ENCODE results near the gene ZDHHC1. TPM values are rescaled to one million over a fixed set of nuclear protein-coding genes. Genes with fewer than 3 reads are reported as not detected.
A peak's percentile ranks its signal among the peaks of the same experiment; 100 is the strongest.
"Not testable (repeated sequence)": the region's sequence is repeated elsewhere in the genome, so short reads cannot be mapped to it uniquely, and the experiment has no call there.

Gene ZDHHC1
- total RNA-seq, 1 donor from 2014 or later = 82.7 TPM

DNA sequence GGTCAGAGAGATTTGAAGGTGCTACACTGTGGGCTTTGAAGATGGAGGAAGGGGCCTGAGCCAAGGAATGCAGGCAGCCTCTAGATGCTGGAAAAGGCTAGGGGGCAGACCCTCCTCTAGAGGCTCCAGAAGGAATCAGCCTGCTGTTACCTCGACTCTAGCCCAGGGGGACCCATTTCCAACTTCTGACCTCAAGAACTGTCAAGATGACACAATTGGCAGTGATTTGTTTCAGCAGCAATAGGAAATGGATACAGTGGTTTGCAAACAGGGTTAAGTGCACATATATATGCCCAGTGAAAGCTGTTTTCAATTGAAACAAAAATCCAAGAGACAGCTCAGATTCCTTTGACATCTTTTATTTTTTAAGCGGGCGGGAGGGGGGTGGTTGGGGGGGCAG lies 3.7 kb upstream of the ZDHHC1 start:
- no peak for DNase-seq (ENCODE audit: low spot score in 2 of 2)
- peaks cover 2% of the 10 kb centered on the region for H3K27me3 ChIP-seq
- TF ChIP-seq, protein P1, sequence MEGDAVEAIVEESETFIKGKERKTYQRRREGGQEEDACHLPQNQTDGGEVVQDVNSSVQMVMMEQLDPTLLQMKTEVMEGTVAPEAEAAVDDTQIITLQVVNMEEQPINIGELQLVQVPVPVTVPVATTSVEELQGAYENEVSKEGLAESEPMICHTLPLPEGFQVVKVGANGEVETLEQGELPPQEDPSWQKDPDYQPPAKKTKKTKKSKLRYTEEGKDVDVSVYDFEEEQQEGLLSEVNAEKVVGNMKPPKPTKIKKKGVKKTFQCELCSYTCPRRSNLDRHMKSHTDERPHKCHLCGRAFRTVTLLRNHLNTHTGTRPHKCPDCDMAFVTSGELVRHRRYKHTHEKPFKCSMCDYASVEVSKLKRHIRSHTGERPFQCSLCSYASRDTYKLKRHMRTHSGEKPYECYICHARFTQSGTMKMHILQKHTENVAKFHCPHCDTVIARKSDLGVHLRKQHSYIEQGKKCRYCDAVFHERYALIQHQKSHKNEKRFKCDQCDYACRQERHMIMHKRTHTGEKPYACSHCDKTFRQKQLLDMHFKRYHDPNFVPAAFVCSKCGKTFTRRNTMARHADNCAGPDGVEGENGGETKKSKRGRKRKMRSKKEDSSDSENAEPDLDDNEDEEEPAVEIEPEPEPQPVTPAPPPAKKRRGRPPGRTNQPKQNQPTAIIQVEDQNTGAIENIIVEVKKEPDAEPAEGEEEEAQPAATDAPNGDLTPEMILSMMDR (IDR thresholded peaks at IDR 0.05) = no peak
- no peak overlapping the region for H3K27ac ChIP-seq
- H3K9me3 ChIP-seq = no peaks in the 10 kb centered on the region
- intact Hi-C loops (cut with DNase I) = no loop called here
- no peaks in the 10 kb centered on the region for H3K36me3 ChIP-seq
- no peak overlapping the region for H3K4me3 ChIP-seq
- peaks cover 0 to 6% of the 10 kb centered on the region in 2 donors for H3K4me1 ChIP-seq

DNA sequence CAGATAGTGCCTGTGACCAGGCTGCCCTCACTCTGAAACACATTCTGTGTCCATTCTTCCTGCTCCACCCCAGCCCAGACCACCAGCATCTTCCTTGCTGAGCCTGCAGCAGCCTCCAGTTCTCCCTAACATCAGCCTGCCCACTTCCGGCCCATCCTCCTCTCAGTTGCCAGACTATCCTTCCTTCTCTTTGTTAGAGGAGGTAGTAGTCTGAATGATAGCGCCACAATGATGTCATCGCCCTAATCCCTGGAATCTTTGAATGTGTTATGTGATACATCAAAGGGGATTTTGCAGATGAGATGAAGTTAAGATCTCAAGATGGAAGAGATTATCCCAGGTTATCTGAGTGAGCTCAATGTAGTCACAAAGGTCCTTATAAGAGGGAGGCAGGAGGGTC lies 3.2 kb upstream of the ZDHHC1 start:
- TF ChIP-seq, protein P1 (IDR thresholded peaks at IDR 0.05) = no peak
- Histone ChIP-seq H3K36me3 (no peaks in the 10 kb centered on the region), H3K27me3 (no peaks in the 10 kb centered on the region), H3K27ac (no peak overlapping the region), H3K4me3 (no peak overlapping the region), H3K4me1 (peaks cover 0 to 6% of the 10 kb centered on the region in 2 donors), H3K9me3 (no peaks in the 10 kb centered on the region)
- intact Hi-C loops (cut with DNase I) = no loop called here
- no peak for DNase-seq (ENCODE audit: low spot score in 2 of 2)

DNA sequence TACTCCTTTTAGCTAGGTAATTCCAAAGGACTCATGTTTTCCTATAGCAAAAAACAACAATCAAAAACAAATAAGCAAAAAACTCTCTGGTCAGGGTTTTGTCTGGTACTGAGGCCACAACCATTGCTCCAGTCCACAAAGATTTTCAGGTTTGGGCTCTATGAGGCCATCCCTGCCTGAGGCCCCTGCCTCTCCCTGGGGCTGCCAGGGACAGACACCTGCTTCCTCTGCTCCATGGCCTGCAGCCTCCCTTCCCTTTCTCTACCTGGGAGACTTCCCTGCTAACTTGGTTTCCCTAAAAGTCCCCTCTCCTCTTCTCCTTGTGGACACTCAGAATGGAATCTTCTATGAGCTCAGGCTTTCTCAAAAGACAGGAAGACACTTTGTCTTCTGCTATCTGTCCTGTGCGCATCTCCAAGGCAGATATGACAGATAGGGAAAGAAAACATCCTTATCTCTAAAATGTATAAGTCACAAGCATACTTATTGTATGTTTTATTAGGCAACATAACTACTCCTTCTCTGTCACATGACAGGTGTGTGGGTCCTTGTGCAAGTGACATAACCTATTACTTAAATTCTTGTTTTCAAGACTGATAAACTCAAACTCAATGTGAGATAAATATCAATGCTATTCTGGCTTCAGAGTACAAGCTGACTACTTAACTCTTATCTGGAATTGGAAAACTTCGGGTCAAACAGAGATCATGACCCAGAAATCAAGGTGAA lies 1.2 kb upstream of the ZDHHC1 start:
- no peak for DNase-seq (ENCODE audit: low spot score in 2 of 2)
- Histone ChIP-seq H3K27ac (no peak overlapping the region), H3K4me1 (peaks cover 0 to 6% of the 10 kb centered on the region in 2 donors), H3K27me3 (no peaks in the 10 kb centered on the region), H3K36me3 (no peaks in the 10 kb centered on the region), H3K9me3 (no peaks in the 10 kb centered on the region), H3K4me3 (no peak overlapping the region)
- intact Hi-C loops (cut with DNase I) = no loop called here
- TF ChIP-seq, protein P1 (IDR thresholded peaks at IDR 0.05) = no peak

- Histone ChIP-seq H3K4me3 (peak overlapping the region; percentile 63 to 84), H3K27ac (peak overlapping the region; percentile 71)
- intact Hi-C loops (cut with DNase I); H3K9me3 ChIP-seq; H3K27me3 ChIP-seq; H3K4me1 ChIP-seq; DNase-seq (ENCODE audit: low spot score in 2 of 2); H3K36me3 ChIP-seq: not testable (repeated sequence)
These were observed 856 bp downstream of the ZDHHC1 start for GRCh38 chr16:67415421-67415820.

DNA sequence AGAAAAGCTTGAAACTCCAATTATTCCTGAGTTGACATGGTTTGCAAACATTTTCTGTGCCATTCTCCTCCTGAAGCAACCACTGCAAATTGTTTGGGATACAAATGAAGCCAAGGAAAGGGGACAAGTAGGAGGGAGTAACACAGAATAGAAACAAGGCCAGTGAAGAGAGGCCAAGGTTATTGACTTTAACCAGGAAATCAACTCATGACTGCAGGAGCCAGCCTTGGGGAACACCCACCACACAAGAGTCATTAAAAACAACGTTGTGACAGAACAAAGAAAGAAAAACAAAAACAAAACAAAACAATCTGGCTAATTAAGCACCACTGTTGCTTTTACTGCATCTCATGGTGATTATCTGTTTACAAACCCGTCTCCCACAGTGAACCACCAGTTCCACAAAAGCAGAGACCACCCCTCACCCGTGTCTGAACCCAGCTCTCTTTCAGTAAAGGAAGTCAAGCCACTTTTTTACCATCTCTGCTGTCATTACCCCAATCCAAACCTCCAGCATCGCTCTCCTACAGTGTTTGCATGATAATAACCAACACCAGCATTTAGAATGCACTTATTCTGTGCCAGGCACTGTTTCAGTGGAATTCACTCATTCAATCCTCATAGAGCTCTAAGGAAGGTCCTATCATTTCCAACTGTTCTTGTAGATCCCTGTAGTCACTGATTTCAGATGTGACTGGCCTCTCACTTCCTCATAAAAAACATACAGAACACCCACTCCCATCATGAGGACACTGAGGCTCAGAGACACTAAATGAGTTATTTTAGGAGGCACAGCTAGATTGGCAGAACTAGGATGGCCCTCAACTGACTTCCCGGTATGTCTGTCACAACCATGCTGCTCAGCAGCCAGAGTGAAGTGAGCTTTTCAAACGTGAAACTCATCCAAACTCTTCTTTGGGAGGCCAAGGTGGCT lies 2.0 kb downstream of the ZDHHC1 start:
- no peaks in the 10 kb centered on the region for H3K9me3 ChIP-seq
- no peaks in the 10 kb centered on the region for H3K36me3 ChIP-seq
- TF ChIP-seq, protein P1 (IDR thresholded peaks at IDR 0.05) = no peak
- DNase-seq (ENCODE audit: low spot score in 2 of 2) = no peak
- peak overlapping the region in 1 of 2 donors; percentile 18 for H3K27ac ChIP-seq
- no peaks in the 10 kb centered on the region for H3K27me3 ChIP-seq
- H3K4me3 ChIP-seq = no peak overlapping the region
- peaks cover 0 to 6% of the 10 kb centered on the region in 2 donors for H3K4me1 ChIP-seq
- intact Hi-C loops (cut with DNase I) = no loop called here

- TF ChIP-seq, protein P1 (IDR thresholded peaks at IDR 0.05) = no peak
- intact Hi-C loops (cut with DNase I) = no loop called here
- peaks cover 0 to 6% of the 10 kb centered on the region in 2 donors for H3K4me1 ChIP-seq
- no peak for DNase-seq (ENCODE audit: low spot score in 2 of 2)
- H3K36me3 ChIP-seq = no peaks in the 10 kb centered on the region
- no peaks in the 10 kb centered on the region for H3K27me3 ChIP-seq
- no peak overlapping the region for H3K27ac ChIP-seq
- no peaks in the 10 kb centered on the region for H3K9me3 ChIP-seq
- H3K4me3 ChIP-seq = no peak overlapping the region
These were observed 4.0 kb downstream of the ZDHHC1 start for GRCh38 chr16:67412294-67412693.

All from ascending aorta (tissue), 2 donors.